IMR-90 (cell line): Measurements from ENCODE around the gene COL13A1. TPM values are rescaled to one million over a fixed set of nuclear protein-coding genes. Genes with fewer than 3 reads are reported as not detected.

ENCODE experiments used
- ATAC-seq: fragments of 200-7000 bp; cut with Tn5 transposase; 2 replicates; pipeline ENCODE4 v1.9.1; 2020; ENCODE audit warnings: low read depth, mild to moderate bottlenecking, moderate library complexity
- BruUV-seq: library from RNA; stranded (reverse); fragments of 400-500 nt; replicated peaks from 2 replicates; lab custom pipeline; 2021; lab: Mats Ljungman, UMichigan
- CTCF ChIA-PET: fragments of 300-600 bp; formaldehyde crosslinking; extraction: SDS; loops from one replicate; lab custom pipeline; 2021; ENCODE audit warnings: antibody characterized with exemption; lab: Yijun Ruan, JAX
- POLR2A ChIA-PET: fragments of 300-600 bp; sonication (Branson Sonifier 250); formaldehyde crosslinking; loops from one replicate; lab custom pipeline; 2022; ENCODE audit warnings: antibody characterized with exemption; ENCODE audit not compliant: unreplicated experiment; lab: Charles Lee
- DNase-seq: peaks from one replicate; pipeline ENCODE4 v3.0.0; 2013
- H2AFZ ChIP-seq: replicated peaks from 2 replicates; pipeline ENCODE3; 2013; ENCODE audit warnings: low read length, mild to moderate bottlenecking; ENCODE audit not compliant: poor library complexity
- H2AK5ac ChIP-seq: 2 replicates; pipeline ENCODE4 v1.6.1; 2013; ENCODE audit warnings: low read depth, low read length, inconsistent platforms
- H2AK9ac ChIP-seq: replicated peaks from 2 replicates; pipeline ENCODE3; 2013; ENCODE audit warnings: mild to moderate bottlenecking, low read depth, low read length, moderate library complexity; ENCODE audit not compliant: poor library complexity
- H2BK120ac ChIP-seq: 2 replicates; pipeline ENCODE4 v1.6.1; 2013; ENCODE audit warnings: low read depth, low read length, inconsistent platforms
- H2BK15ac ChIP-seq: 3 replicates; pipeline ENCODE4 v1.6.1; 2013; ENCODE audit warnings: low read depth, low read length, inconsistent platforms
- H2BK20ac ChIP-seq: 2 replicates; pipeline ENCODE4 v1.6.1; 2013; ENCODE audit warnings: low read depth, mild to moderate bottlenecking, inconsistent platforms, low read length, moderate library complexity
- H2BK5ac ChIP-seq: 2 replicates; pipeline ENCODE4 v1.6.1; 2013; ENCODE audit warnings: mild to moderate bottlenecking, low read depth, low read length, inconsistent platforms; ENCODE audit not compliant: poor library complexity, severe bottlenecking
- H3K14ac ChIP-seq: replicated peaks from 2 replicates; pipeline ENCODE4 v1.6.1; 2013; ENCODE audit warnings: low read depth, low read length, inconsistent platforms
- H3K18ac ChIP-seq: 2 replicates; pipeline ENCODE4 v1.6.1; 2013; ENCODE audit warnings: low read depth, low read length, control low read depth
- H3K23ac ChIP-seq: 2 replicates; pipeline ENCODE4 v1.6.1; 2013; ENCODE audit warnings: low read depth, low read length, inconsistent platforms
- H3K27ac ChIP-seq: 2 replicates; pipeline ENCODE4 v1.5.1; 2013; ENCODE audit warnings: mild to moderate bottlenecking, control low read depth, low read length; ENCODE audit not compliant: insufficient read depth
- H3K27me3 ChIP-seq: 2 replicates; pipeline ENCODE4 v1.6.1; 2013; ENCODE audit warnings: low read length; ENCODE audit not compliant: control insufficient read depth, insufficient read depth
- H3K36me3 ChIP-seq: 2 replicates; pipeline ENCODE4 v1.6.1; 2013; ENCODE audit warnings: low read length, mixed read lengths; ENCODE audit not compliant: control insufficient read depth, insufficient read depth
- H3K4ac ChIP-seq: 2 replicates; pipeline ENCODE4 v1.6.1; 2013; ENCODE audit warnings: low read depth, low read length, inconsistent platforms
- H3K4me1 ChIP-seq: 2 replicates; pipeline ENCODE4 v1.6.1; 2013; ENCODE audit warnings: low read length, mixed read lengths; ENCODE audit not compliant: control insufficient read depth, insufficient read depth
- H3K4me2 ChIP-seq: 2 replicates; pipeline ENCODE4 v1.6.1; 2013; ENCODE audit warnings: low read depth, mild to moderate bottlenecking, control low read depth, low read length, moderate library complexity
- H3K4me3 ChIP-seq: 2 replicates; pipeline ENCODE4 v1.5.1; 2013; ENCODE audit warnings: low read depth, mild to moderate bottlenecking, control low read depth, low read length, moderate library complexity; ENCODE audit not compliant: insufficient read depth
- H3K56ac ChIP-seq: 2 replicates; pipeline ENCODE4 v1.6.1; 2013; ENCODE audit warnings: low read length, inconsistent platforms; ENCODE audit not compliant: insufficient read depth; ENCODE audit errors: extremely low read depth
- H3K79me1 ChIP-seq, 2 experiments: 2 replicates each; pipeline ENCODE4 v1.6.1; 2013; ENCODE audit warnings: low read length in 2 of 2, inconsistent platforms in 1 of 2, low read depth in 1 of 2
- H3K9ac ChIP-seq: 2 replicates; pipeline ENCODE4 v1.6.1; 2013; ENCODE audit warnings: low read depth, low read length, control low read depth
- H3K9me1 ChIP-seq: 2 replicates; pipeline ENCODE4 v1.6.1; 2013; ENCODE audit warnings: low read length, inconsistent platforms; ENCODE audit not compliant: insufficient read depth
- H3K9me3 ChIP-seq: 2 replicates; pipeline ENCODE4 v1.6.1; 2013; ENCODE audit warnings: low read length; ENCODE audit not compliant: control insufficient read depth, insufficient read depth
- H4K20me1 ChIP-seq: 2 replicates; pipeline ENCODE4 v1.6.1; 2013; ENCODE audit warnings: low read length, inconsistent platforms; ENCODE audit not compliant: insufficient read depth
- H4K5ac ChIP-seq: 2 replicates; pipeline ENCODE4 v1.6.1; 2013; ENCODE audit warnings: mild to moderate bottlenecking, low read depth, low read length, control low read depth
- H4K8ac ChIP-seq, 2 experiments: 2 replicates each; pipeline ENCODE4 v1.6.1; 2013; ENCODE audit warnings: low read depth in 2 of 2, low read length in 2 of 2, control low read depth in 1 of 2, inconsistent platforms in 1 of 2
- H4K91ac ChIP-seq: 2 replicates; pipeline ENCODE4 v1.6.1; 2013; ENCODE audit warnings: low read depth, low read length, inconsistent platforms; ENCODE audit not compliant: insufficient read depth
- BHLHE40 ChIP-seq: fragments of 150-350 bp; IDR thresholded peaks from 2 replicates; pipeline ENCODE4 v1.6.1; 2016; ENCODE audit warnings: mild to moderate bottlenecking, low read depth, low read length
- CEBPB ChIP-seq: IDR thresholded peaks from 2 replicates; pipeline ENCODE4 v1.6.1; 2012; ENCODE audit warnings: low read depth, low read length, improper control_type of control experiment
- CHD1 ChIP-seq: IDR thresholded peaks from 2 replicates; pipeline ENCODE4 v1.6.1; 2012; ENCODE audit warnings: low read depth, low read length, improper control_type of control experiment
- ELK1 ChIP-seq: fragments of 150-350 bp; IDR thresholded peaks from 2 replicates; pipeline ENCODE4 v1.6.1; 2016; ENCODE audit warnings: low read depth, mild to moderate bottlenecking, low read length, moderate library complexity, borderline replicate concordance
- RAD21 ChIP-seq: IDR thresholded peaks from 2 replicates; pipeline ENCODE4 v1.6.1; 2012; ENCODE audit warnings: low read length, improper control_type of control experiment
- RFX5 ChIP-seq: IDR thresholded peaks from 2 replicates; pipeline ENCODE4 v1.8.0; 2012; ENCODE audit warnings: low read depth, mild to moderate bottlenecking, low read length, moderate library complexity
- WGBS, 2 experiments: methylation state at CpG; one replicate each; pipeline versions ENCODE4 v1.1.5 to v1.1.7; 2013; ENCODE audit warnings: missing lambda C conversion rate in 2 of 2; ENCODE audit not compliant: insufficient read length in 1 of 2; ENCODE audit errors: extremely low coverage in 2 of 2; 5-methylcytosine and 5-hydroxymethylcytosine counted together
- dilution Hi-C: fragments of 300-500 bp; cut with HindIII; formaldehyde crosslinking; loops from one replicate; pipeline ENCODE4 v1.14.3; 2018; ENCODE audit warnings: low sequenced_read_pairs; ENCODE audit not compliant: unreplicated experiment
- in situ Hi-C: fragments of 300-500 bp; cut with MboI; formaldehyde crosslinking; loops from 3 replicates; pipeline ENCODE4 v1.14.3; 2019; ENCODE audit warnings: low sequenced_read_pairs, inconsistent platforms, mixed read lengths
- intact Hi-C: fragments of 100-400 bp; cut with micrococcal nuclease; formaldehyde crosslinking; loops from 2 replicates; pipeline ENCODE4 v1.10.0; 2022
- polyA plus RNA-seq, 3 experiments: library from polyadenylated mRNA; depleted of rRNA; stranded (reverse); fragments of >200 nt; gene quantifications; 2 replicates each; pipeline ENCODE4 v1.2.3, GENCODE V29; 2012; ENCODE audit warnings: low replicate concordance in 1 of 3
- total RNA-seq: library from RNA; depleted of rRNA; stranded (reverse); fragments of >200 nt; gene quantifications from 2 replicates; pipeline ENCODE4 v1.2.3, GENCODE V29; 2012

The COL13A1 gene
- total and polyA plus RNA-seq, 2 of the 4 experiments (the other 2 are of a cell fraction): 12.2 to 31.3 TPM

DNA sequence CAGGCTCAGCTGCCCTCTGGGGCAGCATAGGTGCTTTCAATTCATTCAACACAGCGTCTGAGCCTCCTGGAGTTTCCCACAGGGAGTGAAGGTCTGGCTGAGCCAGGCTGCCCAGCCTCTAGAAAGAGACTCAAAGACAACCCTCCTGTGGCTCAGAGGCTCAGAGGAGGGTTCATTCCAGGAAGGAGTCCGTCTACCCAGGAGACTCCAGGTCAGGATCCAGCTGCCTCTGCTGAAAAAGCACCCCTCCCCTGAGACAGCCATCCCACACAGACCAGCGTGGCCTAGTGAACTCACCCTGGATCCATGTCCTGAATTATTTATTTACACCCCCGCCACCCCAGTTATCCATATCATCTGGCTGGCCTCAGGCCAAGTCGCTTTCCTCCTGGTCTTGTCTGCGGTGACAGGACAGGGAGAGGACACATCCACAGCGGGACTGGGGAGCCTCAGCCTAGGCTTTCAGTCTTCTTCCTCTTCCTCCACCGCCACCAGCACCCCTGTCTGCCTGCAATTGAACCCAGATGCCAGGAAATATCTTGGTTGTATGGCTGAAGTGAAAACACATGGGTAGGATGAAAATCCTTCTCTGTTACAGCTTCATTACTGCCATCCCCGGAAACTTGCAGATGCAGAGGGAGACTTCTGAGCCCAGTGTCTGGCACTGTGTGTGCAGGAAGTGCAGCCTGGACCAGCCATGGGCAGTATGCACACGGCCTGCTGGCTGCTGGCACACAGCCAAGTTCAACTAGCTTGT, 44.0 kb upstream of the COL13A1 start (continued):
- TF ChIP-seq CHD1 (no peak), CEBPB (no peak)

- no peak overlapping the region for H3K27ac ChIP-seq
- no peaks in the 10 kb centered on the region for H3K36me3 ChIP-seq
- H4K91ac ChIP-seq: no peak overlapping the region
- CTCF ChIA-PET: interaction anchor here (0.8 to 1.4 kb wide), 3 partner anchors 9 to 156 kb away, joined by 3 read pairs; no protein-coding TSS in a partner anchor
- dilution Hi-C loops (no loop called here), in situ Hi-C loops (no loop called here), intact Hi-C loops (no loop called here)
- no peak overlapping the region for H2AFZ ChIP-seq
- H3K9ac ChIP-seq: no peak overlapping the region
- peaks cover 6% of the 10 kb centered on the region; the same call in 1 of the 2 replicates for H3K9me1 ChIP-seq
- no peak overlapping the region for H3K4me3 ChIP-seq
- H3K56ac ChIP-seq: no peak overlapping the region
- H3K14ac ChIP-seq: 0 out of 2 replicates have a peak overlapping the region, but pooled peaks have one; percentile 34
- H3K4ac ChIP-seq: peak overlapping the region; percentile 48; the same call in 1 of the 2 replicates
- no peak overlapping the region for H2BK120ac ChIP-seq
- H2BK20ac ChIP-seq: no peak overlapping the region
- no peak overlapping the region for H2BK5ac ChIP-seq
- H3K4me2 ChIP-seq: no peak overlapping the region
- ATAC-seq (no peak), DNase-seq (no peak)
- H2AK5ac ChIP-seq: no peak overlapping the region
- peak overlapping the region; percentile 85 for H2AK9ac ChIP-seq
- no peaks in the 10 kb centered on the region for H3K79me1 ChIP-seq
- POLR2A ChIA-PET: no interaction called here
- peaks cover 4% of the 10 kb centered on the region for H3K27me3 ChIP-seq
- no CpG with 5 or more reads among the region's 1 CpG for WGBS, 2 experiments
- no peak overlapping the region for H3K18ac ChIP-seq
- H3K4me1 ChIP-seq: peaks cover 20% of the 10 kb centered on the region; the same call in 1 of the 2 replicates
- H4K20me1 ChIP-seq: no peaks in the 10 kb centered on the region
- no peak overlapping the region for H4K5ac ChIP-seq
- TF ChIP-seq RFX5 (no peak), RAD21 (no peak), CEBPB (no peak), BHLHE40 (no peak), ELK1 (no peak)
- peak overlapping the region; percentile 50; the same call in 1 of the 2 replicates for H3K23ac ChIP-seq
- no peak overlapping the region for H4K8ac ChIP-seq
- no TSS peak for BruUV-seq
- H3K9me3 ChIP-seq: no peaks in the 10 kb centered on the region
- H2BK15ac ChIP-seq: no peak overlapping the region
These were observed 43.4 kb upstream of the COL13A1 start for GRCh38 chr10:69758310-69758728.
